Stomach (tissue), 9 donors: Measurements from ENCODE around the gene TTC7B. TPM values are rescaled to one million over a fixed set of nuclear protein-coding genes. Genes with fewer than 3 reads are reported as not detected.

Source experiments
- DNase-seq, 2 donors: peaks; one replicate each; pipeline versions ENCODE4 v3.0.0 to v3.0.0-alpha.2; 2013 to 2019
- H3K27ac ChIP-seq, 5 donors: fragments of 200-600 bp in 4 of 5; sonication (generic) in 4 of 5; one replicate each; pipeline ENCODE4 v1.5.1; 2013 to 2019; ENCODE audit warnings: mild to moderate bottlenecking in 1 of 5, moderate library complexity in 1 of 5
- H3K27me3 ChIP-seq, 3 donors: fragments of 200-600 bp; sonication (generic); one replicate each; pipeline ENCODE4 v1.5.1; 2017 to 2019; ENCODE audit warnings: mixed run types in 1 of 3
- H3K36me3 ChIP-seq, 4 donors: fragments of 200-600 bp; sonication (generic); 1 replicate in 3 of 4; 2 replicates in 1 of 4; pipeline ENCODE4 v1.5.1; 2016 to 2019
- H3K4me1 ChIP-seq, 4 donors: fragments of 200-600 bp; sonication (generic); one replicate each; pipeline ENCODE4 v1.5.1; 2016 to 2019
- H3K4me3 ChIP-seq, 4 donors: fragments of 200-600 bp; sonication (generic) in 3 of 4; one replicate each; pipeline ENCODE4 v1.5.1; 2016 to 2019; ENCODE audit warnings: mild to moderate bottlenecking in 1 of 4
- H3K9me3 ChIP-seq, 4 donors: fragments of 200-600 bp; sonication (generic); one replicate each; pipeline ENCODE4 v1.5.1; 2016 to 2019
- CTCF ChIP-seq, 7 experiments: fragments of 450-650 bp in 4 of 7; fragments of 200-600 bp in 3 of 7; sonication (generic) in 3 of 7; IDR thresholded peaks; one replicate each; pipeline ENCODE4 v1.5.1; 2016 to 2019; ENCODE audit warnings: antibody characterized with exemption in 7 of 7, control low read depth in 2 of 7, mild to moderate bottlenecking in 1 of 7
- EP300 ChIP-seq: sonication (generic); formaldehyde crosslinking; IDR thresholded peaks from one replicate; pipeline ENCODE4 v1.6.1; 2017; ENCODE audit warnings: antibody characterized with exemption
- POLR2A ChIP-seq, 4 donors: fragments of 450-650 bp; IDR thresholded peaks; one replicate each; pipeline ENCODE4 v1.6.1; 2016; ENCODE audit warnings: antibody characterized with exemption in 4 of 4, control low read depth in 2 of 4, mild to moderate bottlenecking in 1 of 4, moderate library complexity in 1 of 4
- POLR2AphosphoS5 ChIP-seq, 3 donors: sonication (generic); formaldehyde crosslinking; IDR thresholded peaks; one replicate each; pipeline ENCODE4 v1.6.1; 2016; ENCODE audit warnings: antibody characterized with exemption in 3 of 3
- WGBS, 5 donors: extraction: QIAGEN DNeasy Blood & Tissue Kit in 3 of 5; methylation state at CpG; one replicate each; pipeline versions ENCODE4 v1.1.5 to v1.1.7; 2013 to 2018; 5-methylcytosine and 5-hydroxymethylcytosine counted together
- intact Hi-C: fragments of 100-400 bp; cut with DNase I; formaldehyde crosslinking; loops from one replicate; pipeline ENCODE4 v1.15.1; 2023; ENCODE audit warnings: low total_unique reads
- polyA plus RNA-seq, 3 donors: library from polyadenylated mRNA; stranded (reverse); fragments of 200-250 nt; gene quantifications; one replicate each; pipeline ENCODE4 v1.2.3, GENCODE V29; 2013
- total RNA-seq, 5 donors: library from RNA; depleted of rRNA; stranded (reverse); fragments of >200 nt; gene quantifications; one replicate each; pipeline versions ENCODE4 v1.1.0 to v1.2.3, GENCODE V29; 2014 to 2016
- donor health status: healthy with polysubstance abuse.
- donor health status: Bipolar disorder and iron deficiency.
- donor health status: healthy.

Gene TTC7B
- total and polyA plus RNA-seq, 8 donors, result 6.8 to 110 (median 17.7) TPM

DNA sequence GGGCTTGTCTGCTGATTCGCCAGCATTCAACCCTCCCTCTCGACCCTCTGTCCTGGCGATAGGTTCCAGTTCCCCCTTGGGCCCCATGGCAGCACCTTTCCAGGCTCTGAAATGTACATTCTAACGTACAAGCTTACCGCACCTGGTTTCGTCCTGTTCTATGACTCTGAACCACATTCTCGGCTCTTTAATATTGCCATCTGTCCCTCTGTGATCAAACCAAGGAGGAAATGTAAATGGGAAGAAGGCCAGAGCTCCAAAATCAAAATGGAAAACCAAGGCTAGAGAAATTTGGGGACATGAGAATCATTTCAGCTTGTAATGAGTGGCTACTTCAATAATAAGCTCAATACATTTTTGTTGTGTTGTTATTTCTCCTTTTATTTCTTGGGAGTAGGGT is 117.2 kb downstream of the TTC7B start:
- no peaks in the 10 kb centered on the region for H3K27me3 ChIP-seq
- no peak for TF ChIP-seq POLR2AphosphoS5 (IDR thresholded peaks at IDR 0.05)
- TF ChIP-seq CTCF (IDR thresholded peaks at IDR 0.05), result no peak
- no peak for TF ChIP-seq POLR2A (IDR thresholded peaks at IDR 0.05)
- TF ChIP-seq EP300, result no peak
- H3K9me3 ChIP-seq, result no peaks in the 10 kb centered on the region
- peak overlapping the region in 4 of 5 donors; percentile 62 to 82 (median 71) for H3K27ac ChIP-seq
- H3K4me3 ChIP-seq, result no peak overlapping the region
- no peak for DNase-seq
- peaks cover 0 to 46% (median 29%) of the 10 kb centered on the region in 4 donors for H3K4me1 ChIP-seq
- WGBS, 5 donors, result 74 to 89% (median 86%) methylated on average over 7 of the region's 7 CpGs
- intact Hi-C loops, result loop anchor here (10.0 kb wide), 1 partner anchor 294 kb away; no protein-coding TSS in a partner anchor
- H3K36me3 ChIP-seq, result no peaks in the 10 kb centered on the region

- Histone ChIP-seq H3K9me3 (no peaks in the 10 kb centered on the region), H3K27ac (peak overlapping the region in 4 of 5 donors; percentile 62 to 82 (median 71)), H3K4me3 (no peak overlapping the region), H3K27me3 (no peaks in the 10 kb centered on the region), H3K4me1 (peaks cover 0 to 46% (median 29%) of the 10 kb centered on the region in 4 donors), H3K36me3 (no peaks in the 10 kb centered on the region)
- peak; percentile 5 to 23 (median 9) for TF ChIP-seq POLR2AphosphoS5 (IDR thresholded peaks at IDR 0.05)
- no peak for TF ChIP-seq EP300
- DNase-seq, result peak in 1 of 2 donors; percentile 76
- WGBS, 5 donors, result 23 to 49% (median 44%) methylated on average over 7 of the region's 7 CpGs
- intact Hi-C loops, result loop anchor here (10.0 kb wide), 1 partner anchor 294 kb away; no protein-coding TSS in a partner anchor
These were observed 117.8 kb downstream of the TTC7B start for GRCh38 chr14:90698379-90698869.

- no peaks in the 10 kb centered on the region for H3K36me3 ChIP-seq
- intact Hi-C loops, result loop anchor here (10.0 kb wide), 1 partner anchor 293 kb away; no protein-coding TSS in a partner anchor
- no peaks in the 10 kb centered on the region for H3K27me3 ChIP-seq
- peaks cover 0 to 46% (median 29%) of the 10 kb centered on the region in 4 donors for H3K4me1 ChIP-seq
- H3K27ac ChIP-seq, result peak overlapping the region in 4 of 5 donors; percentile 62 to 82 (median 71)
- no peak for TF ChIP-seq EP300
- TF ChIP-seq CTCF (IDR thresholded peaks at IDR 0.05), result peak in 5 of 7 experiments; percentile 91 to 94 (median 93)
- peak in 2 of 3 donors; percentile 50 to 81 for TF ChIP-seq POLR2AphosphoS5 (IDR thresholded peaks at IDR 0.05)
- no peak for TF ChIP-seq POLR2A (IDR thresholded peaks at IDR 0.05)
- no peaks in the 10 kb centered on the region for H3K9me3 ChIP-seq
- H3K4me3 ChIP-seq, result no peak overlapping the region
- 21 to 26% (median 24%) methylated on average over 15 of the region's 15 CpGs for WGBS, 5 donors
- peak; percentile 83 to 93 for DNase-seq
These were observed 118.5 kb downstream of the TTC7B start for GRCh38 chr14:90697577-90698206.

DNA sequence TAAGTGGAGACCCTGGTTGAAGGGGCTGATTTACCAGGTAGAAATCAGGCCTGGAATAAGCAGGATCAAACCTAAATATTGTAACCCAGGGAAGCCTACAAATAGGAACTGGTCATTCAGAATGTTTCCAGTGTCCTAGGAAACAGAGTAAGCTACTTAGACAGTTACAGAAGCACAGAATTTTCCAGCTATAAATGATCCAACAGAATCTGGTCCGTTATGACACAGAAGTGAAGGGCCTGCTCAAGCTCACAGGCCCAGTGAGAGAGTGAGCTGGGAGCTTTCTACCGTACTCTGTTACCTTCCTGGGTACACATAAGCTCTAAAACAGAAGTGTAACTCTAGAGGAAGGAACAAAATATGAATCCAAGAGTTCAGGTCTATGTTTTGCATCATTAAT is 119.1 kb downstream of the TTC7B start:
- Histone ChIP-seq H3K36me3 (no peaks in the 10 kb centered on the region), H3K4me1 (peaks cover 0 to 46% (median 29%) of the 10 kb centered on the region in 4 donors), H3K27ac (peak overlapping the region in 4 of 5 donors; percentile 62 to 82 (median 71)), H3K4me3 (no peak overlapping the region), H3K27me3 (no peaks in the 10 kb centered on the region), H3K9me3 (no peaks in the 10 kb centered on the region)
- TF ChIP-seq EP300 (no peak), POLR2AphosphoS5 (IDR thresholded peaks at IDR 0.05) (peak in 1 of 3 donors; percentile 18)
- peak in 1 of 2 donors; percentile 39 for DNase-seq
- 40 to 59% (median 55%) methylated on average over 2 of the region's 2 CpGs for WGBS, 5 donors
- intact Hi-C loops, result loop anchor here (10.0 kb wide), 1 partner anchor 292 kb away; no protein-coding TSS in a partner anchor

DNA sequence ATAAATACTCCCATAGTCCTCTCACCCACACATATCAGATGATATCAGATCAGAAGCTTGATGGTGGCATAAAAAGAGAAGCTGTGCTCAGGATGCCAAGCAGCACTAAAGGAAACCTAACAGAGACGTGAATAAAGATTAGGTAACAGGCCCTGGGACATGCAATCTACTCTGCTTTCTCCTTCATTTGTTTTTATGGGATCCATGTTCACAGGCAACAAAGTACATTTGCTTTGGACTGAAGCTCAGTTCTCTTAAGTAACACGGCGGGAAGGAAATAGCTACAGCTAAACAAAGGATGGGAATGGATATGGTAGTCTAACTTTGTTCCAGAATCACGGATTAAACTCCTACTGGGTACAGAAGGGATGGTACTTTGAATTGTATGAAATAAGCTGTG is 119.5 kb downstream of the TTC7B start:
- Histone ChIP-seq H3K27ac (peak overlapping the region in 4 of 5 donors; percentile 62 to 82 (median 71)), H3K9me3 (no peaks in the 10 kb centered on the region), H3K36me3 (no peaks in the 10 kb centered on the region), H3K4me1 (peaks cover 0 to 46% (median 29%) of the 10 kb centered on the region in 4 donors), H3K27me3 (no peaks in the 10 kb centered on the region), H3K4me3 (no peak overlapping the region)
- DNase-seq, result no peak
- intact Hi-C loops, result loop anchor here (10.0 kb wide), 1 partner anchor 292 kb away; no protein-coding TSS in a partner anchor
- WGBS, 5 donors, result 52 to 74% (median 62%) methylated on average over 4 of the region's 4 CpGs
- TF ChIP-seq POLR2A (IDR thresholded peaks at IDR 0.05) (no peak), POLR2AphosphoS5 (IDR thresholded peaks at IDR 0.05) (no peak), CTCF (IDR thresholded peaks at IDR 0.05) (no peak), EP300 (no peak)
